ENCODE results near the gene HOXB7.

The HOXB7 gene

DNA sequence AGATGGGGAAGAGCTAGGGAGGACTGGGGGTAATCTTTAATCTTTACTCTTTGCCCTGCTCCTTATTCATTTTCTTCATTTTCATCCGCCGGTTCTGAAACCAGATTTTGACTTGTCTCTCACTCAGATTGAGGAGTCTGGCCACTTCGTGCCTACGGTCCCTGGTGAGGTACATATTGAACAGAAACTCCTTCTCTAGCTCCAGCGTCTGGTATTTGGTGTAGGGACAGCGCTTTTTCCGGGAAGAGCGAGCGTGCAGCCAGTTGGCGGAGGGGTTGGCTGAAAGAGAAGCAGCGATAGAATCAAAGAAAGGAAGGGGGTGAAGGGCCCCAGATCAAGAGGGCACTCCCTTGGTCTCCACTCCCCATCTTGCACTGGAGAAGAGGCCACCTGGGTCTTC is 12.0 kb upstream of the HOXB7 start:
- no peak for DNase-seq

DNA sequence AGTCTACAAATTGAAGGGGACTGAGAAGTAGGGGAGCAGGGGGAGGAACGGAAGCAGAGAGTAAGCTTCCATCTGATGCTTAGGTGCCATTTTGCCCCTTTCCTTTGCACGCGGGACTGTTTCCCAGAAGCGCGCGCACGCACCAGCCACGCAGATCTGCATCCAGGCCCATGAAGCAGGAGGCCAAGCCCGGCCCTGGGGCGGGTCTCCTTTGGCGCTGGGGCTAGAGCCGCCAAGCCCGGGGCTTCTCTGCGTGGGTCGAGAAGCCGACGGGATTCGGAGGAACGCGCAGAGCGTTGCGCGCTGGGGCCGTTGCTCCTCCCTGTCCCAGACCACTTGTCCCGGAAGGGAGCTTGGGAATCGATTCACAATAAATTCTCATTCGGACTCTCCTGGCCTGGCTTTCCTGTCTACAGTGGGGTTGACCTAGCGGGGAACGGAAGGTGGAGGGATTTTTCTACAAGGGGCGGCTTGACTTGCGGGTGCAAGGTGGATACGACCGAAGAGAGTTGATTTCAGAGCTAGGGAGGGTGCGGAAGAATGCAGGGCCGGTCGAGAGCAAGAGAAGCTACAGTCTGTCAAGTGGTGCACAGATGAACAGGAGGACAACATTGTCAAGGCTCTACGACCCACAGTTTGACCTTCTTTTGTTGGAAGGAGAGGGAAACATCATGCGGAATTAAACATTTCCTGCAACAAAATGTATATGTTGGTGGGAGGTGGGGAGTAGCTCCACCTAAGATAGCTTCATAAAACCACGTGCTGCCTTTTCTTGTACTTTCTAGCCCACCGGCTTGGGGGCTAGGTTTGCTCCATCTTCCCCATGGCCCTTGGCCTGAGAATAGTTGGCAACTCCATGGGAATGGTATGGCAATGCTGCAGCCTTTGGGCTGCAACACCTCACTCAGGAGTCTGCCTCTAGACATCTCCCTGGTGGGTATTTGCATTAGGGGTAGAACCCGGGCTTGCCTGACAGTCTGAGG is 10.9 kb upstream of the HOXB7 start:
- DNase-seq, result no peak

DNA sequence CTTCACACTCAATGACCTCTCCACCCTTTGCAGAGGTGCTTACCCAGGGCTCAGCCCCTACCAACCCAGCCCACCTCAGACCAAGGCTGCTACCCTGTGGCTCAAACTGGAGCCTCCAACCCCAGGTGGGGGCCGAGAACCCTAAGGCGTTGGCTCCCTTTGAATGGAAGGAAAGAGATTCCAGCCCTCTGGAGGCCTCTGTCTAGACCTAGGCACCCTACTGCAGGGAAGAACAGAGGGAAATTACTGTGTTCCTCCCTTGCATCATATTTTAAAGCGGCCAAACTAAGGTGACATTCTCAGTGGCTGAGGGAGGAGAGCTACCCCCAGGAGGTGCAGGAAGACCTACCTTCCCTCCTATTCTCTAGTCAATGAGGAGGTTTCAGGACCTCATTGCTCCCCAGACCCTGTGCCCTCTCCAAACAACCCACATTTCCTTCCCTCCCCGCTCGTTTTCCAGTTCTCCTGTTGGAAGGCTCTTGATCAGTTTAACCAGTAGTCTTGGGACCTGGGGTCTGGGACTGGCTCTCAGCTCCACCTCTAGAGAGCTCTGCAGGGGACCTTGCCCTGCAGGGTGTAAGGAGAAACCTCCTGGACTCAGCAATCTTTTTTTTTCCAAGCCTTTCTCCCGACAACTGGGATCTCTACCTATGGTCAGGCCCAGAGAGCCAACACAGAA is 9.8 kb upstream of the HOXB7 start:
- DNase-seq, result no peak

DNA sequence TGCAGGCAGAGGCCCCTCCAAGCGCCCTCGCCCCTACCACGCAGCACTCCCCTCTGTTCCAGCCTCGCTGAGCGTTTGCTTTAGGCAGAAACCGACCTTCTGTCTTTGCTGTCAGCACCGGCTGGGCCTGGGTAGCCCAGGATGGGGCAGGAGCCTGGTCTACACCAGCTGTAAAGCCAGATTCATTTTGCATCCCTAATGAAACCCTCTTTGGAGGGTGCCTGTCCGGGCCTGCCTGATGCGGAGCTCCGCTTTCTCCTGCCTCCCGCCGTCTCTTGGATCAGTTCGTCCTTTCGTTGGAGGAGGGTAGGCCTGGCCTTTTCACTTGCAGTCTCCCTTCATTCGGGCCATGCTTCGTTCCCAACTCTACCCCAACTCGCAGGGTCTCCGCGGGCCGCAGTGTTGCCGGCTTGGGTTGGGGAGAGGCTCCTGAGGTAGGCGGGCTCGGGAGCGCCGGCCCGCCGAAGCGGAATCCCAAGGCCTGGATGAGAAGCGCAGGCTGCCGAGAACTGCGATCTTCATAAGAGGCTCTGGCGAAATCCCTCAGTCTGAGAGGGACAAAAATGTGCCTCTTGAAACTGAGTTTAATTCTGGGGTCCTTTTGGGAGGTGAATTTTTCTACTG is 9.1 kb upstream of the HOXB7 start:
- no peak for DNase-seq

DNA sequence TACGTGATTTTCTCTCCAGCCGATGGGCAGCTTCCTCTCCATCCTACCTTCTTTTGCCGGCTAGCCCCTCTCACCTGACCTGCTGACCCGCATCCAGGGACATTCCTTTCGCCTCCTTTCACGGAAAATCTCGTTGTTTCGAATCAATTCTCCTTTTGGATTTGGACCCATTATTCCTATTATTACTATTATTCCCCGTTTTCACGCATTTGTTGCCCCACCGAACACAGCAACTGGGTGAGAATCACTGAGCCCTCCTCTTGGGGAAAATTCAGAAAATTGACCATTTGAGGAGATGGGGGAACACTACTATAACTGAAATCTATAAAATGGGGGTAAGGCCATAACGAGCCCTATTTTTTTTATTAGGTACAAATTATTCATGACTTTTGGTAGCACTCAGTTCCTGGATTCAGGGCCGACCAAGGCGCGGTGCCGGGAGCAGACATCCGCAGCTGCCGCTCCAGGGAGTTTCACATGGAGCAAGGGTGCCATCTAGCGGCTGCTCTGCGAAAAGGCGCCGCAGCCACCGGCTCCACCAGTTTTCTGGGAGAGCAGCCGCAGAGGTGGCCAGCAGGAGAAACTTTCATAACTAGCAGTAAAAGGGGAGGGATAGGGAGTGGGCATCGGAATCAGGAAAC is 7.6 kb upstream of the HOXB7 start:
- DNase-seq, result peak; percentile 61

DNA sequence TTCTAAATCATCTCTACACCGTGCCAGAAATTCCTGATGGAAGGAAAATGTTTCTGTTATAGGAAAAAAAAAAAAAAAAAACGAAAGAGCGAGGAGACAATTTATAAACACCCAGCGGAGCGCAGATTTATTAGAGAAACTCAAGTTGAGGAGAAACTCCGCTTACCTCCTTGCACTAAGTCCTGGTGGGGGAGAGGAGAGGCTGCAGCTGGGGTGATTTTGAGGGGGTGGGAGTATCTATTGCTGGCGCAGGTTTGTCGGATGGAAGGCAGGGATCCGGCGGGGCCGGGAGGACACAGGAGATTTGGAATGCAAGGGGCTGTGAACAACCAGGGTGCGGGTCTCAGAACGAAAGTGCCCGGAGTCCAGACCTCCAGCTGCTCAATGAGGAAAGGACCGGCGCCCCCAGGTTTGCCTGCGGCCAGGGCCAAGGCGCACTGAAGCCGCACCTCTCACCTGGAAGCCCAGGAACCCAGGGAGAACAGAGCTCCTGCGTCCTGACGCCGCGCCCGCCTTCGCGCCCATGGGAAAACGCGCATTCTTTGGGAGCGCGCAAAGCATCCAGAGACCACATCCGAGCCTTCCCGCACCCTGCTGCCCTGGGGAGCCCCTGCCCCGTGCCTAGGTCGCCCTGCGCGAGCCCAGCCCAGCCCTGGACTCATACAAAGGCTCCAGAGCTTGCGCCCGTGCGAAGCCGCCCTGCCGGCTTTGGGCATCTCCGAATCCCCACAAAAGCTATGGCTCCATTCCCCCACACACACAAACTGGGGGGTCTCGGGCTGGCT is 6.8 kb upstream of the HOXB7 start:
- no peak for DNase-seq

DNA sequence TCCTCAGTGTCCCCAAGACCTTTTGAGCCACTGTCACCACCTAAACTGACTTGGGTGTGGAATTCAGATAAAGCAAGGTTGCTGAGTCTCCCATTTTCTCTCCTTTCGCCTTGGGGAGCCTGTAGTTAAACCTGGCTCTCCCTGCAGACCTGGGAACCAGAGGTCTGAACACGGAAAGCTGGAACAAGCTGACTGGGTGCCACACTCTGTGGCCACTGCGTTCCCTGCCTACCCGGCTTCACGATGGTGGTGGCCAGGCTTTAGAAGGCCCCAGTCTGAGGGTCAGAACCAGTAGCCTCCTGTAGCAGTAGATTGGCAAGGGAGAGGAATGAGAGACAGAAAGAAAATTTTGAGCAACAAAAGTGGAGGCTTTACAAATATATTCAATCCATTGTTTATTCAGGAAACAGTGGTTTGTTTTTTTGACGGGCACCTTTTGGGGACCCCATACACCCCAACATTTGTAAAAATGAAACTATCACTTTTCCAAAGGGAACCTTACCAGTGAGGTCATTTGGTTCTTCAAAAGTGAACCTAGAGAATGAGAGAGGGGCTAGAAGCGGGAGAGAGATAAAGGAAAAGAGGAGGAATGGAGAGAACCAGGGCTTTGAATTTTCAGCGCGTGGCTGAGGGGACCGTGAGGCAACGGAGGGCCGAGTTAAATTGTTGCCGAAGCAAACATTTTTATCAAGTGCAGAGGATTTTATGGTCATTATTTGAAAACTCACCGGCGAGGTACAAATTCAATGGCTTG is 6.1 kb upstream of the HOXB7 start:
- no peak for DNase-seq

DNA sequence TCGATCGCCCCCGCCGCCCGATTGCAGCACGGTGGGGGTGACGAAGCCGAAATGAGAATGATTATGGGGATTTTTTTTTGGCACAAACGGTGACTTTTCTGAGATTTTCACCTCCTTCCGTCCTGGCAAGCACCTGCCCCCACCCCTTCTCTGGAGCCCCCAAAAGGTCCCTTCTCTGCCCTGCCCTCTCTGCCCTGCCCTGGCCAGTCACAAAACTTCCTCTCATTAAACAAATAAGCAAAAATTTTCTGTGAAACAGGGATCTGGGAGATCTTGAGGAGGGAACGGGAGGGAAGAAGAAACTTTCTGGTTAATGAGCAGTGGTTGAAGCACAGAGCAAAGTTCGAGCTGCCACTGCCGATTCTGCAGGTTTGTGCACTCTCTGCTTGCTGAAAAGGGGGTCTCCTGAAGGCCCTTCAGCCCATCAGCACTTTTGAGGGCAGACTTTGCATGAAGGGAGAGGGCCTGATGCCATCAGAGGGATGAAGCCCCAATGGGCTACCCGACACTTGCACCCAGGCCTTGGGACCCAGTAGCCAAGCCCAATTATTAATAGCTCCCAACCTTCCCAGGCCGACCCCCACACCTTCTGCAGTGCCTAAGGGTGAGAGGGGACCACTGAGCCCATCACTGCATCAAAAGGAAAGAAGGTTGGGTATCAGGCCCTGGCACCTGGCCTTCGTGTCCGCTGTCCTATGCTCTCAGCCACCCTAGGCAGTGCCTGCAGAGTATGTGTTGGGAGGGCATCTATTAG is 5.3 kb upstream of the HOXB7 start:
- DNase-seq, result no peak

DNA sequence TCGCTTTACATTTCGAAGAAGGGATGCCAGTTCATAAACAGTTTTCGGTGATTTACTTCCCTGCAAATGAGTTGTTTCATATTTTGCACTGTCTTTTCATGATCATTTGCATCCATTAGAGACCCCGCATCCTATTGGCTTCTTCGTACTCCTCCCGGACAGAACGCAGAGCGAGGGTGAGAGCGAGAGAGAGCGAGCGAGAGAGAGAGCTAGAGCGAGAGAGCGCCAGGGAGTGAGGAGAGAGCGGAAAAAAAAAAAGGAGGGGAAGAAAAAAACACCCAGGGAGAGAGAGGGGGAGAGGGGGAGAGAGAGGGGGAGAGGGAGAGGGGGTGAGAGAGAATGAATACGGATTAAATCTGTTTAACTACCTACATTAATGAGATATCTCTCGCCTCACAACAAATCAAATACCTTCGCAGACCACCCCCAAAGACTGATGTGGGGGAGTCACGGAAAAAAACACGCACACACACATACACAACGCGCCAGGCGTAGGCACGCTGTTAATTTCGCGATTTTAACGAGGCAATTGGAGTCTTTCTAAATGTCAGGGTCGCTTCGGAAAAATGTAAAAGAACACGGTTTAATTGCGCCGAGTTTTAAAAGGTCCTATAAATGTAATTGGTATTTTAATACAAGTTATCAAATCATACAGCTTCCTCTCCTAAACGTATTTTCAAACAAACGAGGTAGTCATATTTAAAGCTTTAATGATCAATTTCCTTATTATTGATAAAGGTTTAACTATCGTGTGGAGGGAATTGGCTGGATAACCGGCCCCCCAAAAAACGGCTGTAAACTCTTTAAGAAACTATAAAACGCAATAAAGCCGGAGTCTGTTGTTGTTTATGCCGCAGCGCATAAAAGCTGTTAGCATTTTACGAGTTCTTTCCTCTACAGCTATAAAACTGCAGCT is 4.5 kb upstream of the HOXB7 start, which contains the start of gene HOXB8:
Gene HOXB8 (minus strand): TSS at position 246 of the 916 bp plus-strand sequence. CDS start 588 bp downstream, outside the sequence.
- DNase-seq, result no peak

DNA sequence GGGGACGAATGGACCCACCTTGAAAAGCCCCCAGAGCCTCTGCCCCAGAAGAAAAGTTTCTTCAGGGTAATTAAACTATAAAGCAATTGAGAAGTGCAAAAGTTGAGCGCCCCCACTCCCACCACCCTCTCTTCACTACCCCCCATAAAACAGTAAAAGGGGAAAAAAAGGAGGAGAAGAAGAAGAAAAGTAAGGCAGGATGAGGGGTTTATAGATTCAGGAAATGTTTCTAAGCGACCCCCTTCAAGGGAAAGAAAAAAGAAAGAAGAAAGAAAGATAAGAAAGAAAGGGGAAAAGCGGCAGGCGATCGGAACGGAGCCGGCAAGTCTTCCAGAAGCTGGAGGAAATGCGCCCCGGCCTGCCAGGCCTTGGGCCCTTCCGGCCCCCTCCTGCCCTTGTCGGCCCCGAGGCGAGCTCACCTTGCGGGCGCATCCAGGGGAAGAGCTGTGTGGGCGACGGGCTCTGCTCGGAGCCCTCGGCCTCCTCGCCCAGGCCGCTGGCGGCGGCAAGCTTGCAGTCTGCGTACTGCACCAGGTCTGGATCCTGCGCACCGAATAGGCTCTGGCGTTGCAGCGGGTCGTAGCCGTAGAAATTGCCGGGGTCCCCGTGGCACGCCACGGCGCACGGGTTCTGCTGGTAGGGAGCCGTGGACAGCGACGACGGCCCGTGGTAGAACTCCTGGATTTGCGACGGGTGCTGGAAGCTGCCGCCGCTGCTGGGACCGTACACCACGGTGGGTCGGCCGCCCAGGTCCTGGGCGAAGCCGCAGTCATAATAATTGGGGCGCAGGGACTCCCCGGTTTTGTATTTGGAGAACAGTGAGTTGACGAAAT is 3.3 kb upstream of the HOXB7 start:
- no peak for DNase-seq

DNA sequence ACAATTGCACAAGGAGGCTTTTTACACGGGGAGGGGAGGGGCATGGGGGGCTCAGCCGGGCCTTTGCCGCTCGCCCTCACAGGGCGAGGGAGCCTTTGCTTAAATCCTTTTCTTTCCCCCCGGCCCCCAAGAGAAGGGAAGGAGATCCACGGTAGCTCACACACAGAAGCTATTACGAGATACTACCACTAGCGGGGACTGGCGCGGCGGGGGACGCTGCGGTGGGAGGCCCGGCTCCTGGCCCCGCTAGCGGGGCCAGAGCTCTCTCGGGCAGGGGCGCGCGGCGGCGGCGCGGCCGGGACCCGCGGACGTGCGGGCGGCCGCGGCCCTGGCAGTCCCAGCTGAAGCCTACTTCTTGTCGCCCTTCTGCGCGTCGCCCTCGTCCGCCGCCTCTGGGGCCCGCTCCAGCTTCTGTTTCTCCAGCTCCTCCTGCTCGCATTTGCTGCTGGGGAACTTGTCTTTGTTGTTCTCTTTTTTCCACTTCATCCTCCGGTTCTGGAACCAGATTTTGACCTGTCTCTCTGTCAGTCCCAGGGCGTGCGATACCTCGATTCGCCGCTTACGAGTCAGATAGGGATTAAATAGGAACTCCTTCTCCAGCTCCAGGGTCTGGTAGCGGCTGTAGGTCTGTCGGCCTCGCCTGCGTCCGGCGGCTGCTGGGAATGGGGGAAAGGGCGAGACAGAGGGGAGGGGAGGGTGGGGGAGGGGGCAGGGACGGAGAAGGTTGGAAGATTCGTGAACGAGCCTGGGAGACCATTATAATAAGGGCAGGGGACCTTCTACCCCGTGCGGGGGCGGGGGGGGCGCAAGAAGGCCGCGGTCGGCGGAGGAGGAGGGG is 2.3 kb upstream of the HOXB7 start:
- DNase-seq, result no peak

DNA sequence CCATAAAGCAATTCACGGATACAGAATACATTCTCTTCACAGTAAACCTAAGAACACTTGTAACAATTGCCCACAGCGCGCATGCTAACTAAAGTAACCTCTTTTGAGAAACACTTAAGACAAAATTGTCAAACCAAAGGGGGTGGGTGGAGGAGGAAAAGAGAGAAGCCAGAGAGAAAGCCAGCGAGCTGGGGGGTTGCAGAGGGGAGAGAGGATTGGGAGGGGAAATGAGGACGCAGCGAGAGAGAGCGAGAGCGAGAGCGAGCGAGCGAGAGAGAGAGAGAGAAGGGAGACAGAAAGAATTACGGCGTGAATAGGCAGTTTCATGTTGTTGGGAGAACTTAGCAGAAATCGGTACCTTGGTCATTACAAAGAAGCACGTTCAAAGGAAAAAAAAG is 1.6 kb upstream of the HOXB7 start:
- no peak for DNase-seq

DNA sequence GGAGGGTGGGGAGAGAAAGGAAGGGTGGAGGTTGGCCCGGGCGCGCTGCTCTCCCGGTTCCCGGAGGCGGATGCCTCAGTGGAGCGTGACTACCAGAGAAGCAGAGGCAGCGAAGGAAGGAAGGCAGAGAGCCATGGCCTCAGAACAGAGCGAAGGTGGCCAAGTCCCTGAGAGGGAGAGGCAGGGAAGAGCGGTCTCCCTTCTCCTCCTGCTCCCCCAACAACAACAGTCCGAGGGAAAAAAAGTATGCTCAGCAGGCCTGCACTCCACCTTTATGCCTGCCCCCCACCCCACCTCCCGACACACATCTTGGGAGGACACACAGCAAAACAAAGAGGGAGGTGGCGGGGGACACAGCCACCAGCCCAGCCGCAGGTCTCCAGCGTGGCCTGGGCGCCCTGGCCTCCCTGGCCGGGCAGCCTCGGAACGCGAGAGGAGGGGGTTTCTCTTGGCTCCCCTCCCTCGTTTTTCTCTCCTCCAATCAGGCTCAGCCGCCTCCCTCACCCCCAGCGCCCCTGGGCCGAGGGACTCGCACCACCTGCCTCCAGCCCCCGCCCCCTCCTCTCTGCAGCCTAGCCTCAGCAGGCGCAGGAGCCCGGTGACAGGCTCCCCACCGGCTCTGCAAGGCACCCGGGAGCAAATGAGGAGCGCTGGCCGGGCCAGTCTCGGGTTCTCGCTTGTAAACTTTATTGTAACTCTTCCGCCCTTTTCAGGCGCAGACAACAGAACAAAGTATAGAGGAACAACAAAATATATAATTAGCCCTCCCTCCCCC is 1.1 kb upstream of the HOXB7 start:
- no peak for DNase-seq

DNA sequence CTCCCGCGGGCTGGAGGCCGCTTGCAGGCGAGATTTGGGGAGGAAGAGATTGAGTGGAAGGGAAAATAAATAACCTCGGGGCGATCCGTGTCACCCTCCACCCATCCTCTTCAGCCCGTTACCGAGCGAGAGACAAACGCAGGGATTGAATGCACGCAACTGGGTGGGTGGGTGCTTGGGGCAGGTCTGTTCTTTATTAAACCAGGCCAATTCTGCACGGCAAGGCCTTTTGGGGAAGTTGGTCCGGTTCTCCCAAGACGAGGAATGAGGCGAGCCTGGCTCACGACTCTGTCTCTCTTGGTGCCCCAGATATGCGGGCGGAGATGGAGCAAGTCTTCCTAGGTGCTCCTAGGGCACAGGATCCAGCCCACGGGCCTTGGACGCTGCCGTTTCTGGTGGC is 396 bp upstream of the HOXB7 start:
- DNase-seq, result no peak

DNA sequence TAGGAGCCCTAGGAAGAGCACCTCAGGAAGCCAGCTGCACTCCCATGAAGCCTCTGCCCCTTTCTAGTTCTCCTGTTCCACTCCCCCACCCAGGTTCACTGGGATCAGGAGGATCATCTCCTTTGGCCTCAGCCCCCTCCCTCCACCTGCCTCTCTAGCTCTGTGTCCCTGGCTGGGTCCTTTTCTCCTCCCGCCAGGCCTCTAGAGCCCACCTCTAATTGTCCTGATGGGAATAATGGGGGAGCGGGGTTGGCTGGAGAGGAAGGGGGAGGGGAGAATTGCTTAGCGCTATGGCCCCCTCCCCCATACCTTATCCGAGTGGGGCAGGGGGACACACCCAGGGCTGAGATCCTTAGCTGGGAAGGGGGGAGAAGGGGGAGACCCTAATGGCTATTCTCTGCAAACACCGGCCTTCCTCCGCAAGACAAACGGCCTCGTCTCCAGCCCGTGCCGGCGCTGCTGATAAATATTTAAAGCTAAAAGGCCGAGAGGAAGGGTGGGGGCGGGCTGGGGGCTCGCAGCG is 997 bp downstream of the HOXB7 start:
- DNase-seq, result no peak

DNA sequence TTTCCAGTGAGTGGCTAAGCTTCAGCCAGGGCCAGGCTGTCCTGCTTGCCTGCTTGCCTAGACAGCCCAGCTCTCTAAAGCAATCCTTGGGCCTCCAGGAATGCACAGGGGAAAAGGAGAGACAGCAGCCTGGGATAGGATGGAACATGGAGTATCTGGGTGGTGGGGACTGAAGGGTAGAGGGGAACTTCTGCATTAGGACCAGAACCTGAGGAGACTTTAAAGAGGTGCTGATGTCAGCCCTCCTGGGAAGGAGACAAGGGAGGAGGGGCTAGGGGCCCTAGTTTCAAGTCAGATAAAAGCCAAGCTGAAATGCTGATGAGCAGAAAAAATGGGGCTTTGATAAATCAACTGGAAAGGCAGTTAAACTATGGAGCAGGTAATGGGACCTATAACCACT is 1.8 kb downstream of the HOXB7 start:
- DNase-seq, result no peak

DNA sequence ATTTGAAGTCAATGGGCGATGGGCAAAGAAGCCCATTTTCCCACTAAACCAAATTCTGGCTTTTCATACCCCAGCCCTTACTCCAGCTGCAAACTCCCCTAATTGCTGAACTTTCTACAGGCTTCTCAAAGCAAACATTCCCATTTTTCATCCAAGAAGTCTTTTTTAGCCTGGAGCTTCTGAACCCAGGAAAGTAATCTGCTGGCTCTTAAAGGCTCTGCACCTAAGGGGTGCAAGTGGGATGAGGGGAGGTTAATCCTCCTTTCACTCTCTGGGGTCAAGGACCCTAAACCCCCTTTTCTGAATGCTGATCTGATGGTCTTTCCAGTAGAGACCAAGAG is 2.4 kb downstream of the HOXB7 start:
- DNase-seq, result no peak
